Transverse colon (tissue), 4 donors: ENCODE data around the gene GIMD1.

Experiments used
- CTCF ChIP-seq, 5 experiments: fragments of 200-600 bp in 3 of 5; fragments of 450-650 bp in 2 of 5; sonication (generic) in 3 of 5; IDR thresholded peaks; 1 replicate in 2 of 5; 2 replicates in 3 of 5; pipeline ENCODE4 v1.5.1; 2016 to 2017; ENCODE audit warnings: antibody characterized with exemption in 5 of 5, inconsistent platforms in 3 of 5, mild to moderate bottlenecking in 2 of 5, moderate library complexity in 1 of 5
- POLR2A ChIP-seq: fragments of 450-650 bp; IDR thresholded peaks from one replicate; pipeline ENCODE4 v1.6.1; 2016; ENCODE audit warnings: antibody characterized with exemption, mild to moderate bottlenecking, moderate library complexity
- POLR2AphosphoS5 ChIP-seq, 3 donors: sonication (generic); formaldehyde crosslinking; IDR thresholded peaks; one replicate each; pipeline ENCODE4 v1.6.1; 2016; ENCODE audit warnings: antibody characterized with exemption in 3 of 3

- TF ChIP-seq CTCF (IDR thresholded peaks at IDR 0.05) (no peak), POLR2AphosphoS5 (IDR thresholded peaks at IDR 0.05) (no peak), POLR2A (no peak)
These were observed 29.9 kb downstream of the GIMD1 start for GRCh38 chr4:106338671-106339070.
